Measurements from ENCODE around the gene ITPR1. TPM values are rescaled to one million over a fixed set of nuclear protein-coding genes. Genes with fewer than 3 reads are reported as not detected.

Gene ITPR1
- total RNA-seq, 1 donor from 2014 or later, result 6.7 TPM

DNA sequence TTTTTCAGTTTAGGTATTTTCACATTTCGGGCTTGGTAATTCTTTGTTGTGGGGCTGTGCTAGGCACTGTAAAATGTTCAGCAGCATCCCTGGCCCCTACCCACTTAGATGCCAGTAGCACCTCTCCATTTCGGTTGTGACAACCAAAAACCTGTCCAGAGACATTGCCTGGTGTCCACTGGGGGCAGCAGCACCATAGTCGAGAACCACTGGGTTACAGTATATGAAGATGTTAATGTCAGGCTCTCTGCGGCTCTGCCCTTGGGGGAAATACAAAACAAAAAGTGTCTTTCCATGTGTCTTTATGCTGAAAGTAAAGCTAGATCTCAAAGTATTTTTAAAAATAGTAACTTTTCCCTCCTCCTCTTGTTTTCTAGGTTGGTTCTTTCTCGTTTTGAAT is 177.2 kb downstream of the ITPR1 start:
- no peaks in the 10 kb centered on the region for H3K9me3 ChIP-seq (ENCODE audit: insufficient read depth, low read depth, low read length)
- H3K27ac ChIP-seq (ENCODE audit: low read depth, low read length), result no peak overlapping the region
- Mint-ChIP-seq H3K9me3 (ENCODE audit: unreplicated experiment) (no peaks in the 10 kb centered on the region), H3K27me3 (ENCODE audit: low read depth, unreplicated experiment) (peaks cover 5% of the 10 kb centered on the region), H3K36me3 (ENCODE audit: low read depth, unreplicated experiment) (peaks cover 3% of the 10 kb centered on the region), H3K4me1 (ENCODE audit: low read depth, unreplicated experiment) (peaks cover 5% of the 10 kb centered on the region), H3K27ac (ENCODE audit: unreplicated experiment) (no peak overlapping the region), H3K4me3 (ENCODE audit: unreplicated experiment) (no peak overlapping the region)
- no peaks in the 10 kb centered on the region for H3K36me3 ChIP-seq (ENCODE audit: insufficient read depth, low read length)
- no peak overlapping the region for H3K4me3 ChIP-seq (ENCODE audit: insufficient read depth, low read depth, low read length)
- DNase-seq (ENCODE audit: low read depth) (no peak), FAIRE-seq (no peak)
- H2AFZ ChIP-seq (ENCODE audit: low read depth, low read length), result no peak overlapping the region
- no peaks in the 10 kb centered on the region for H4K20me1 ChIP-seq (ENCODE audit: insufficient read depth, low read length)
- no peak overlapping the region for H3K9ac ChIP-seq (ENCODE audit: low read length)
- H3K4me1 ChIP-seq (ENCODE audit: insufficient read depth, low read length), result no peaks in the 10 kb centered on the region
- no peak overlapping the region for H3K4me2 ChIP-seq (ENCODE audit: low read length)
- no peaks in the 10 kb centered on the region for H3K27me3 ChIP-seq (ENCODE audit: insufficient read depth, low read length)
- no peaks in the 10 kb centered on the region for H3K79me2 ChIP-seq (ENCODE audit: insufficient read depth, low read length)
- TF ChIP-seq CTCF (IDR thresholded peaks at IDR 0.05; ENCODE audit: insufficient read depth, low read depth, low read length) (peak; percentile 40), EZH2 (IDR thresholded peaks at IDR 0.05; ENCODE audit: insufficient read depth, low read length) (no peak)

GRCh38 chr3:4672725-4673275 is 179.7 kb downstream of the ITPR1 start:
- Histone ChIP-seq H3K4me1 (ENCODE audit: insufficient read depth, low read length) (no peaks in the 10 kb centered on the region), H3K9ac (ENCODE audit: low read length) (no peak overlapping the region), H3K9me3 (ENCODE audit: insufficient read depth, low read depth, low read length) (no peaks in the 10 kb centered on the region), H3K4me3 (ENCODE audit: insufficient read depth, low read depth, low read length) (no peak overlapping the region), H3K79me2 (ENCODE audit: insufficient read depth, low read length) (no peaks in the 10 kb centered on the region), H3K4me2 (ENCODE audit: low read length) (no peak overlapping the region), H4K20me1 (ENCODE audit: insufficient read depth, low read length) (no peaks in the 10 kb centered on the region), H3K36me3 (ENCODE audit: insufficient read depth, low read length) (no peaks in the 10 kb centered on the region), H2AFZ (ENCODE audit: low read depth, low read length) (no peak overlapping the region), H3K27ac (ENCODE audit: low read depth, low read length) (no peak overlapping the region), H3K27me3 (ENCODE audit: insufficient read depth, low read length) (no peaks in the 10 kb centered on the region)
- FAIRE-seq (no peak), DNase-seq (ENCODE audit: low read depth) (no peak)
- no peak for TF ChIP-seq EZH2 (IDR thresholded peaks at IDR 0.05; ENCODE audit: insufficient read depth, low read length)
- no peak for TF ChIP-seq CTCF (IDR thresholded peaks at IDR 0.05; ENCODE audit: insufficient read depth, low read depth, low read length)
- Mint-ChIP-seq H3K27ac (ENCODE audit: unreplicated experiment) (no peak overlapping the region), H3K36me3 (ENCODE audit: low read depth, unreplicated experiment) (peaks cover 8% of the 10 kb centered on the region), H3K4me3 (ENCODE audit: unreplicated experiment) (no peak overlapping the region), H3K4me1 (ENCODE audit: low read depth, unreplicated experiment) (peaks cover 5% of the 10 kb centered on the region), H3K9me3 (ENCODE audit: unreplicated experiment) (no peaks in the 10 kb centered on the region), H3K27me3 (ENCODE audit: low read depth, unreplicated experiment) (peaks cover 5% of the 10 kb centered on the region)

- Mint-ChIP-seq H3K4me3 (ENCODE audit: unreplicated experiment) (no peak overlapping the region), H3K27ac (ENCODE audit: unreplicated experiment) (no peak overlapping the region), H3K4me1 (ENCODE audit: low read depth, unreplicated experiment) (peaks cover 5% of the 10 kb centered on the region), H3K9me3 (ENCODE audit: unreplicated experiment) (peaks cover 2% of the 10 kb centered on the region), H3K36me3 (ENCODE audit: low read depth, unreplicated experiment) (peaks cover 5% of the 10 kb centered on the region), H3K27me3 (ENCODE audit: low read depth, unreplicated experiment) (peaks cover 6% of the 10 kb centered on the region)
- FAIRE-seq (no peak), DNase-seq (ENCODE audit: low read depth) (peak; percentile 84)
- no peaks in the 10 kb centered on the region for H3K4me1 ChIP-seq (ENCODE audit: insufficient read depth, low read length)
- H3K4me2 ChIP-seq (ENCODE audit: low read length), result no peak overlapping the region
- H3K9me3 ChIP-seq (ENCODE audit: insufficient read depth, low read depth, low read length), result no peaks in the 10 kb centered on the region
- H2AFZ ChIP-seq (ENCODE audit: low read depth, low read length), result no peak overlapping the region
- no peaks in the 10 kb centered on the region for H3K36me3 ChIP-seq (ENCODE audit: insufficient read depth, low read length)
- H3K4me3 ChIP-seq (ENCODE audit: insufficient read depth, low read depth, low read length), result no peak overlapping the region
- H3K27me3 ChIP-seq (ENCODE audit: insufficient read depth, low read length), result no peaks in the 10 kb centered on the region
- TF ChIP-seq EZH2 (IDR thresholded peaks at IDR 0.05; ENCODE audit: insufficient read depth, low read length) (no peak), CTCF (IDR thresholded peaks at IDR 0.05; ENCODE audit: insufficient read depth, low read depth, low read length) (no peak)
- H3K9ac ChIP-seq (ENCODE audit: low read length), result no peak overlapping the region
- H4K20me1 ChIP-seq (ENCODE audit: insufficient read depth, low read length), result no peaks in the 10 kb centered on the region
- H3K27ac ChIP-seq (ENCODE audit: low read depth, low read length), result no peak overlapping the region
- no peaks in the 10 kb centered on the region for H3K79me2 ChIP-seq (ENCODE audit: insufficient read depth, low read length)
Observed at GRCh38 chr3:4674216-4674615, 181.1 kb downstream of the ITPR1 start.
